SU-DHL-6 (cell line): ENCODE measurements around the gene RAB40C.

Source experiments
- H2AFZ ChIP-seq: fragments of 200-600 bp; sonication (generic); 2 replicates; pipeline ENCODE4 v1.6.1; 2014; ENCODE audit warnings: low read depth, mild to moderate bottlenecking, moderate library complexity, mixed read lengths, antibody characterized with exemption, low read length; ENCODE audit not compliant: severe bottlenecking
- H3F3A ChIP-seq: fragments of 200-600 bp; shearing (Covaris generic); 2 replicates; pipeline ENCODE4 v1.6.0; 2016; ENCODE audit warnings: antibody characterized with exemption, mild to moderate bottlenecking; ENCODE audit not compliant: insufficient read depth
- H3K27ac ChIP-seq: fragments of 200-600 bp; sonication (generic); 2 replicates; pipeline ENCODE4 v1.5.1; 2016; ENCODE audit warnings: low read depth, mild to moderate bottlenecking, low read length, moderate library complexity, mixed read lengths
- H3K27me3 ChIP-seq: fragments of 200-600 bp; sonication (generic), shearing (Covaris generic); 2 replicates; pipeline ENCODE4 v1.6.0; 2014; ENCODE audit warnings: mild to moderate bottlenecking, low read length
- H3K36me3 ChIP-seq: fragments of 200-600 bp; sonication (generic); 2 replicates; pipeline ENCODE4 v1.6.1; 2014; ENCODE audit warnings: mild to moderate bottlenecking, low read length, mixed read lengths
- H3K4me2 ChIP-seq: fragments of 300-600, 200-600 bp; shearing (Covaris generic), sonication (generic); 2 replicates; pipeline ENCODE4 v1.6.0; 2014; ENCODE audit warnings: low read length, low read depth, mild to moderate bottlenecking; ENCODE audit not compliant: poor library complexity, severe bottlenecking
- H3K4me3 ChIP-seq: fragments of 200-600 bp; sonication (generic); 2 replicates; pipeline ENCODE4 v1.5.1; 2014; ENCODE audit warnings: antibody characterized with exemption, low read length, mild to moderate bottlenecking, mixed read lengths; ENCODE audit not compliant: insufficient read depth, poor library complexity, severe bottlenecking
- H3K79me2 ChIP-seq: fragments of 200-600 bp; sonication (generic); 2 replicates; pipeline ENCODE4 v1.6.1; 2014; ENCODE audit warnings: mild to moderate bottlenecking, low read length, moderate library complexity; ENCODE audit not compliant: insufficient read depth
- H3K9ac ChIP-seq: fragments of 200-600 bp; sonication (generic); 2 replicates; pipeline ENCODE4 v1.7.0; 2014; ENCODE audit warnings: mild to moderate bottlenecking, low read length
- H3K9me2 ChIP-seq: fragments of 200-600 bp; sonication (generic); replicated peaks from 2 replicates; pipeline ENCODE4 v1.6.1; 2014; ENCODE audit warnings: low read length; ENCODE audit not compliant: insufficient read depth
- H3K9me3 ChIP-seq: fragments of 200-600 bp; sonication (generic); 2 replicates; pipeline ENCODE4 v1.6.1; 2014; ENCODE audit warnings: low read length, mixed read lengths; ENCODE audit not compliant: insufficient read depth
- H4K20me1 ChIP-seq: fragments of 200-600 bp; sonication (generic); 2 replicates; pipeline ENCODE4 v1.6.1; 2014; ENCODE audit warnings: low read depth, mild to moderate bottlenecking, antibody characterized with exemption, low read length, moderate library complexity, mixed read lengths
- CTCF ChIP-seq: fragments of 200-600 bp; sonication (generic); IDR thresholded peaks from one replicate; pipeline ENCODE4 v1.5.1; 2017; ENCODE audit warnings: antibody characterized with exemption, mild to moderate bottlenecking, low read length, moderate library complexity; ENCODE audit not compliant: insufficient read depth, poor library complexity, severe bottlenecking
- EZH2phosphoT487 ChIP-seq: fragments of 200-600 bp; sonication (generic), shearing (Covaris generic); conservative IDR thresholded peaks from 2 replicates; pipeline ENCODE4 v1.6.1; 2018; ENCODE audit warnings: mild to moderate bottlenecking, antibody characterized with exemption, low read length, moderate library complexity, mixed read lengths

Gene RAB40C

GRCh38 chr16:629185-629832 lies 39.4 kb downstream of the RAB40C start:
- Histone ChIP-seq H3K27ac (no peak overlapping the region), H3K27me3 (no peaks in the 10 kb centered on the region), H3K36me3 (no peaks in the 10 kb centered on the region), H3K79me2 (no peaks in the 10 kb centered on the region), H3K9ac (no peak overlapping the region), H3K4me3 (no peak overlapping the region), H3K9me3 (no peaks in the 10 kb centered on the region), H2AFZ (no peak overlapping the region), H3F3A (no peaks in the 10 kb centered on the region), H4K20me1 (no peaks in the 10 kb centered on the region), H3K9me2 (no peaks in the 10 kb centered on the region), H3K4me2 (no peak overlapping the region)
- TF ChIP-seq CTCF (no peak), EZH2phosphoT487 (no peak)

- TF ChIP-seq CTCF (no peak), EZH2phosphoT487 (no peak)
- Histone ChIP-seq H3K36me3 (no peaks in the 10 kb centered on the region), H3K27ac (no peak overlapping the region), H3K79me2 (no peaks in the 10 kb centered on the region), H2AFZ (no peak overlapping the region), H3F3A (no peaks in the 10 kb centered on the region), H4K20me1 (no peaks in the 10 kb centered on the region), H3K4me3 (no peak overlapping the region), H3K9me2 (no peaks in the 10 kb centered on the region), H3K9me3 (no peaks in the 10 kb centered on the region), H3K4me2 (no peak overlapping the region), H3K9ac (no peak overlapping the region), H3K27me3 (no peaks in the 10 kb centered on the region)
Observed at GRCh38 chr16:629833-630248, 40.0 kb downstream of the RAB40C start.

GRCh38 chr16:630249-630814 lies 40.5 kb downstream of the RAB40C start:
- no peak for TF ChIP-seq CTCF
- TF ChIP-seq EZH2phosphoT487: no peak
- no peaks in the 10 kb centered on the region for H3K79me2 ChIP-seq
- H3K9me3 ChIP-seq: no peaks in the 10 kb centered on the region
- H3F3A ChIP-seq: no peaks in the 10 kb centered on the region
- H2AFZ ChIP-seq: no peak overlapping the region
- H3K9ac ChIP-seq: no peak overlapping the region
- no peaks in the 10 kb centered on the region for H3K36me3 ChIP-seq
- no peaks in the 10 kb centered on the region for H3K9me2 ChIP-seq
- no peak overlapping the region for H3K4me2 ChIP-seq
- H4K20me1 ChIP-seq: no peaks in the 10 kb centered on the region
- H3K27ac ChIP-seq: no peak overlapping the region
- H3K27me3 ChIP-seq: no peaks in the 10 kb centered on the region
- no peak overlapping the region for H3K4me3 ChIP-seq
